HL-60 (cell line): ENCODE measurements around the gene AGPAT3.

ENCODE experiments used
- DNase-seq, 2 experiments: peaks; one replicate each; pipeline ENCODE4 v3.0.0-alpha.2; 2010 to 2020; ENCODE audit warnings: low read depth in 1 of 2, low spot score in 1 of 2
- H3K27ac ChIP-seq: fragments of 250-450 bp; sonication (Bioruptor Pico); replicated peaks from 2 replicates; pipeline ENCODE4 v1.5.1; 2020; ENCODE audit warnings: mild to moderate bottlenecking, moderate library complexity
- H3K27me3 ChIP-seq: fragments of 250-450 bp; sonication (Bioruptor Pico); 2 replicates; pipeline ENCODE4 v1.5.1; 2021; ENCODE audit warnings: mild to moderate bottlenecking, moderate library complexity; ENCODE audit not compliant: insufficient read depth, poor library complexity, severe bottlenecking
- H3K4me3 ChIP-seq: replicated peaks from 2 replicates; pipeline ENCODE4 v1.5.1; 2011; ENCODE audit warnings: mild to moderate bottlenecking, control low read depth, low read length; ENCODE audit not compliant: insufficient read depth
- GABPA ChIP-seq: IDR thresholded peaks from 2 replicates; pipeline ENCODE4 v1.6.1; 2012; ENCODE audit warnings: low read depth
- POLR2AphosphoS5 ChIP-seq: IDR thresholded peaks from 2 replicates; pipeline ENCODE4 v1.6.1; 2012; ENCODE audit warnings: low read depth
- SPI1 ChIP-seq: IDR thresholded peaks from 2 replicates; pipeline ENCODE4 v1.6.1; 2012; ENCODE audit warnings: low read depth, mild to moderate bottlenecking, borderline replicate concordance
- TF ChIP-seq, protein P1 (sequence below): IDR thresholded peaks from one replicate; pipeline ENCODE4 v1.5.1; 2011; ENCODE audit warnings: low read length, control low read depth, inconsistent platforms; ENCODE audit not compliant: insufficient read depth
- TF ChIP-seq, protein P2 (sequence below): IDR thresholded peaks from 2 replicates; pipeline ENCODE4 v1.6.1; 2012; ENCODE audit warnings: low read depth; ENCODE audit not compliant: insufficient replicate concordance

The AGPAT3 gene

GRCh38 chr21:43877936-43878575 lies 13.0 kb downstream of the AGPAT3 start:
- Histone ChIP-seq H3K27ac (no peak overlapping the region), H3K4me3 (no peak overlapping the region), H3K27me3 (no peaks in the 10 kb centered on the region)
- TF ChIP-seq POLR2AphosphoS5 (no peak), GABPA (no peak), SPI1 (no peak)
- TF ChIP-seq, protein P1, sequence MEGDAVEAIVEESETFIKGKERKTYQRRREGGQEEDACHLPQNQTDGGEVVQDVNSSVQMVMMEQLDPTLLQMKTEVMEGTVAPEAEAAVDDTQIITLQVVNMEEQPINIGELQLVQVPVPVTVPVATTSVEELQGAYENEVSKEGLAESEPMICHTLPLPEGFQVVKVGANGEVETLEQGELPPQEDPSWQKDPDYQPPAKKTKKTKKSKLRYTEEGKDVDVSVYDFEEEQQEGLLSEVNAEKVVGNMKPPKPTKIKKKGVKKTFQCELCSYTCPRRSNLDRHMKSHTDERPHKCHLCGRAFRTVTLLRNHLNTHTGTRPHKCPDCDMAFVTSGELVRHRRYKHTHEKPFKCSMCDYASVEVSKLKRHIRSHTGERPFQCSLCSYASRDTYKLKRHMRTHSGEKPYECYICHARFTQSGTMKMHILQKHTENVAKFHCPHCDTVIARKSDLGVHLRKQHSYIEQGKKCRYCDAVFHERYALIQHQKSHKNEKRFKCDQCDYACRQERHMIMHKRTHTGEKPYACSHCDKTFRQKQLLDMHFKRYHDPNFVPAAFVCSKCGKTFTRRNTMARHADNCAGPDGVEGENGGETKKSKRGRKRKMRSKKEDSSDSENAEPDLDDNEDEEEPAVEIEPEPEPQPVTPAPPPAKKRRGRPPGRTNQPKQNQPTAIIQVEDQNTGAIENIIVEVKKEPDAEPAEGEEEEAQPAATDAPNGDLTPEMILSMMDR = no peak
- TF ChIP-seq, protein P2, sequence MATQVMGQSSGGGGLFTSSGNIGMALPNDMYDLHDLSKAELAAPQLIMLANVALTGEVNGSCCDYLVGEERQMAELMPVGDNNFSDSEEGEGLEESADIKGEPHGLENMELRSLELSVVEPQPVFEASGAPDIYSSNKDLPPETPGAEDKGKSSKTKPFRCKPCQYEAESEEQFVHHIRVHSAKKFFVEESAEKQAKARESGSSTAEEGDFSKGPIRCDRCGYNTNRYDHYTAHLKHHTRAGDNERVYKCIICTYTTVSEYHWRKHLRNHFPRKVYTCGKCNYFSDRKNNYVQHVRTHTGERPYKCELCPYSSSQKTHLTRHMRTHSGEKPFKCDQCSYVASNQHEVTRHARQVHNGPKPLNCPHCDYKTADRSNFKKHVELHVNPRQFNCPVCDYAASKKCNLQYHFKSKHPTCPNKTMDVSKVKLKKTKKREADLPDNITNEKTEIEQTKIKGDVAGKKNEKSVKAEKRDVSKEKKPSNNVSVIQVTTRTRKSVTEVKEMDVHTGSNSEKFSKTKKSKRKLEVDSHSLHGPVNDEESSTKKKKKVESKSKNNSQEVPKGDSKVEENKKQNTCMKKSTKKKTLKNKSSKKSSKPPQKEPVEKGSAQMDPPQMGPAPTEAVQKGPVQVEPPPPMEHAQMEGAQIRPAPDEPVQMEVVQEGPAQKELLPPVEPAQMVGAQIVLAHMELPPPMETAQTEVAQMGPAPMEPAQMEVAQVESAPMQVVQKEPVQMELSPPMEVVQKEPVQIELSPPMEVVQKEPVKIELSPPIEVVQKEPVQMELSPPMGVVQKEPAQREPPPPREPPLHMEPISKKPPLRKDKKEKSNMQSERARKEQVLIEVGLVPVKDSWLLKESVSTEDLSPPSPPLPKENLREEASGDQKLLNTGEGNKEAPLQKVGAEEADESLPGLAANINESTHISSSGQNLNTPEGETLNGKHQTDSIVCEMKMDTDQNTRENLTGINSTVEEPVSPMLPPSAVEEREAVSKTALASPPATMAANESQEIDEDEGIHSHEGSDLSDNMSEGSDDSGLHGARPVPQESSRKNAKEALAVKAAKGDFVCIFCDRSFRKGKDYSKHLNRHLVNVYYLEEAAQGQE = no peak
- no peak for DNase-seq

- TF ChIP-seq POLR2AphosphoS5 = no peak
- TF ChIP-seq SPI1 = no peak
- TF ChIP-seq, protein P1 = no peak
Observed at GRCh38 chr21:43879348-43880110, 14.5 kb downstream of the AGPAT3 start.

GRCh38 chr21:43880111-43880985 lies 15.3 kb downstream of the AGPAT3 start:
- Histone ChIP-seq H3K4me3 (no peak overlapping the region), H3K27me3 (no peaks in the 10 kb centered on the region), H3K27ac (no peak overlapping the region)
- TF ChIP-seq POLR2AphosphoS5 (no peak), SPI1 (no peak), GABPA (no peak)
- TF ChIP-seq, protein P2 = no peak
- TF ChIP-seq, protein P1 = no peak
- no peak for DNase-seq

More at GRCh38 chr21:43879348-43880110, 14.5 kb downstream of the AGPAT3 start:
- no peak overlapping the region for H3K4me3 ChIP-seq
- H3K27me3 ChIP-seq = no peaks in the 10 kb centered on the region
- DNase-seq = no peak
- H3K27ac ChIP-seq = no peak overlapping the region
